Stimulated activated CD4-positive, alpha-beta T cell treated with anti-CD3 and anti-CD28 coated beads, Interleukin-1b, Interleukin-23, amount 100 ng/mL, for 1 hour (primary cell): ENCODE data around the gene NFKBIB.

Experiments
- DNase-seq, 2 donors: peaks; one replicate each; pipeline ENCODE4 v3.0.0-alpha.2; 2020; ENCODE audit warnings: low read depth in 2 of 2

The NFKBIB gene

DNA sequence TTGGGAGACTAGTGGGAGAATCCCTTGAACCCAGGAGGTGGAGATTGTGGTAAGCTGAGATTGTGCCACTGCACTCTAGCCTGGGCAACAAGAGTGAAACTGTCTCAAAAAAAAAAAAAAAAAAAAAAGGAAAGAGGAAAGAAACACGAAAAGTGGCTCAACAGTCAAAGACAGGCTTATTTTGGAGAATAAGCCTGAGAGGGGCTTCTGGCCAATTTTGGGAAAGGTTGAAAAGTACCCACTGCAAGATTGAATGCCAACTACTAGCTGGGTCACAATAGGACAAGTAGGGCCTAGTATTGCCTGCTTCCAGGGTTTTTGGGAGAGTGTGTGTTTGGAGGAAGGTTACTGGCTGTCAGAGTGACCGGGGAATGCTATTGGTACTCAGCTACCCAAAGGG is 58.5 kb downstream of the NFKBIB start:
- no peak for DNase-seq
